GM12878 (cell line): ENCODE results near the gene DLGAP3. TPM values are rescaled to one million over a fixed set of nuclear protein-coding genes. Genes with fewer than 3 reads are reported as not detected.

Experiments
- BMI1 ChIP-seq: fragments of 450-650 bp; IDR thresholded peaks from 2 replicates; pipeline ENCODE4 v1.6.1; 2016; ENCODE audit warnings: mild to moderate bottlenecking, moderate library complexity, borderline replicate concordance
- CEBPZ ChIP-seq: fragments of 150-350 bp; IDR thresholded peaks from 2 replicates; pipeline ENCODE4 v1.6.1; 2016; ENCODE audit warnings: low read depth, low read length
- CREB1 ChIP-seq: IDR thresholded peaks from 2 replicates; pipeline ENCODE4 v1.6.1; 2012; ENCODE audit warnings: low read depth, mild to moderate bottlenecking, inconsistent platforms
- EGR1 ChIP-seq, 2 experiments: IDR thresholded peaks; 1 replicate in 1 of 2; 2 replicates in 1 of 2; pipeline ENCODE4 v1.6.1; 2011 to 2012; ENCODE audit warnings: low read depth in 2 of 2, low read length in 2 of 2, borderline replicate concordance in 1 of 2, mild to moderate bottlenecking in 1 of 2, moderate library complexity in 1 of 2
- FOS ChIP-seq: IDR thresholded peaks from 3 replicates; pipeline ENCODE4 v1.6.1; 2011; ENCODE audit warnings: borderline replicate concordance; ENCODE audit not compliant: insufficient read length; ENCODE audit errors: extremely low read depth
- MTA2 ChIP-seq: fragments of 450-650 bp; IDR thresholded peaks from 2 replicates; pipeline ENCODE4 v1.6.1; 2016; ENCODE audit warnings: low read depth, mild to moderate bottlenecking, moderate library complexity
- NFIC ChIP-seq: IDR thresholded peaks from 2 replicates; pipeline ENCODE4 v1.6.1; 2012; ENCODE audit warnings: low read depth, mild to moderate bottlenecking, inconsistent platforms, low read length, moderate library complexity
- NFYB ChIP-seq: IDR thresholded peaks from 2 replicates; pipeline ENCODE4 v1.6.1; 2011; ENCODE audit warnings: low read depth, mild to moderate bottlenecking, low read length, improper control_type of control experiment, moderate library complexity; ENCODE audit not compliant: insufficient read depth
- PKNOX1 ChIP-seq: fragments of 450-650 bp; IDR thresholded peaks from 2 replicates; pipeline ENCODE4 v1.6.1; 2016; ENCODE audit warnings: mild to moderate bottlenecking
- POLR2AphosphoS2 ChIP-seq: IDR thresholded peaks from 2 replicates; pipeline ENCODE4 v1.6.1; 2011; ENCODE audit warnings: low read depth, mild to moderate bottlenecking, low read length, improper control_type of control experiment, moderate library complexity
- POU2F2 ChIP-seq: IDR thresholded peaks from 3 replicates; pipeline ENCODE4 v1.6.1; 2011; ENCODE audit warnings: low read depth, mild to moderate bottlenecking, low read length, borderline replicate concordance
- PRDM15 ChIP-seq: fragments of 450-650 bp; formaldehyde crosslinking; IDR thresholded peaks from 2 replicates; pipeline ENCODE4 v1.4.0; 2020; ENCODE audit warnings: mild to moderate bottlenecking, moderate library complexity
- RB1 ChIP-seq: fragments of 450-650 bp; formaldehyde crosslinking; IDR thresholded peaks from 2 replicates; pipeline ENCODE4 v1.6.1; 2017; ENCODE audit warnings: mild to moderate bottlenecking, borderline replicate concordance
- RBBP5 ChIP-seq: fragments of 200-600 bp; sonication (generic); conservative IDR thresholded peaks from 2 replicates; pipeline ENCODE4 v1.6.1; 2016
- RUNX3 ChIP-seq: IDR thresholded peaks from 2 replicates; pipeline ENCODE4 v1.6.1; 2012; ENCODE audit warnings: low read length, inconsistent platforms
- SIX5 ChIP-seq: IDR thresholded peaks from 2 replicates; pipeline ENCODE4 v1.6.1; 2011; ENCODE audit warnings: mild to moderate bottlenecking, low read depth, low read length, moderate library complexity; ENCODE audit not compliant: severe bottlenecking
- SREBF1 ChIP-seq: IDR thresholded peaks from 2 replicates; pipeline ENCODE4 v1.6.1; 2012; ENCODE audit warnings: mild to moderate bottlenecking, low read length
- SREBF2 ChIP-seq: IDR thresholded peaks from 2 replicates; pipeline ENCODE4 v1.6.1; 2012; ENCODE audit warnings: mild to moderate bottlenecking, low read length
- SUPT20H ChIP-seq: IDR thresholded peaks from 2 replicates; pipeline ENCODE4 v1.6.1; 2011; ENCODE audit warnings: low read depth, mild to moderate bottlenecking, low read length, moderate library complexity, borderline replicate concordance; ENCODE audit not compliant: control insufficient read depth
- TAF1 ChIP-seq: IDR thresholded peaks from 2 replicates; pipeline ENCODE4 v1.6.1; 2011; ENCODE audit warnings: mild to moderate bottlenecking, low read depth, low read length, borderline replicate concordance
- ZBED1 ChIP-seq: IDR thresholded peaks from 2 replicates; pipeline ENCODE4 v1.6.1; 2016; ENCODE audit warnings: borderline replicate concordance
- ZNF274 ChIP-seq: IDR thresholded peaks from one replicate; pipeline ENCODE4 v1.8.0; 2011; ENCODE audit not compliant: insufficient read length, insufficient read depth
- ZZZ3 ChIP-seq: IDR thresholded peaks from 2 replicates; pipeline ENCODE4 v1.6.1; 2011; ENCODE audit warnings: low read depth; ENCODE audit not compliant: control insufficient read depth, insufficient read length
- polyA plus RNA-seq, 11 experiments: library from polyadenylated mRNA; depleted of rRNA in 4 of 11; unstranded in 6 of 11; stranded (reverse) in 5 of 11; fragments of >200 nt; fragmentation: Nextera tagmentation in 4 of 11; fragmentation: Illumina TruSeq in 1 of 11; extraction: Ambion mirVana in 4 of 11; extraction: Trizol in 1 of 11; gene quantifications; 1 replicate in 1 of 11; 2 replicates in 10 of 11; pipeline versions ENCODE4 v1.2.1 to v1.2.3, GENCODE V29; 2011 to 2016; ENCODE audit warnings: inconsistent platforms in 2 of 11, missing spikeins in 2 of 11, low read depth in 1 of 11
- total RNA-seq, 4 experiments: library from RNA; depleted of rRNA in 3 of 4; stranded (reverse); fragments of >200 nt in 3 of 4; fragmentation: Illumina TruSeq in 1 of 4; extraction: Trizol in 1 of 4; gene quantifications; 2 replicates each; pipeline versions ENCODE4 v1.2.1 to v1.2.3, GENCODE V29; 2013 to 2021

DLGAP3 gene
- total and polyA plus RNA-seq, 10 of the 15 experiments (the other 5 are each of a cell fraction or from before 2014, with no cell fraction given): 0.03 to 0.15 (median 0.08) TPM; not detected in 4

- TF ChIP-seq EGR1 (IDR thresholded peaks at IDR 0.05; ENCODE audit: borderline replicate concordance in 1 of 2, low read depth in 2 of 2, low read length in 2 of 2): peak in 1 of 2 experiments; percentile 70; a peak in 2 of 3 replicates
- peak; percentile 57 for TF ChIP-seq RUNX3
- TF ChIP-seq ZBED1: no peak
- TF ChIP-seq RBBP5: no peak
- peak; percentile 85; the same call in 2 of the 3 replicates for TF ChIP-seq POU2F2
- no peak for TF ChIP-seq PKNOX1
- TF ChIP-seq NFYB: peak; percentile 80; the same call in 1 of the 2 replicates
- TF ChIP-seq FOS: no peak
- no peak for TF ChIP-seq CEBPZ
- TF ChIP-seq SREBF1: no peak
- no peak for TF ChIP-seq PRDM15 (CRISPR knock-in tag)
- TF ChIP-seq SREBF2: no peak
- TF ChIP-seq CREB1: peak; percentile 81
- TF ChIP-seq TAF1: peak; percentile 88
- no peak for TF ChIP-seq NFIC
- peak; percentile 81 for TF ChIP-seq POLR2AphosphoS2
- TF ChIP-seq SIX5: peak; percentile 23
- no peak for TF ChIP-seq BMI1
- no peak for TF ChIP-seq ZNF274
- peak; percentile 77; the same call in 1 of the 2 replicates for TF ChIP-seq RB1
- TF ChIP-seq ZZZ3: no peak
- no peak for TF ChIP-seq SUPT20H
- TF ChIP-seq MTA2: no peak
Measured at GRCh38 chr1:34859446-34860200, 69.8 kb downstream of the DLGAP3 start, which contains the start of gene SMIM12 (continued).
